ENCODE measurements around the gene ST3GAL3. TPM values are rescaled to one million over a fixed set of nuclear protein-coding genes. Genes with fewer than 3 reads are reported as not detected.

The ST3GAL3 gene
- total RNA-seq, 1 donor from 2014 or later, result 25.1 TPM

DNA sequence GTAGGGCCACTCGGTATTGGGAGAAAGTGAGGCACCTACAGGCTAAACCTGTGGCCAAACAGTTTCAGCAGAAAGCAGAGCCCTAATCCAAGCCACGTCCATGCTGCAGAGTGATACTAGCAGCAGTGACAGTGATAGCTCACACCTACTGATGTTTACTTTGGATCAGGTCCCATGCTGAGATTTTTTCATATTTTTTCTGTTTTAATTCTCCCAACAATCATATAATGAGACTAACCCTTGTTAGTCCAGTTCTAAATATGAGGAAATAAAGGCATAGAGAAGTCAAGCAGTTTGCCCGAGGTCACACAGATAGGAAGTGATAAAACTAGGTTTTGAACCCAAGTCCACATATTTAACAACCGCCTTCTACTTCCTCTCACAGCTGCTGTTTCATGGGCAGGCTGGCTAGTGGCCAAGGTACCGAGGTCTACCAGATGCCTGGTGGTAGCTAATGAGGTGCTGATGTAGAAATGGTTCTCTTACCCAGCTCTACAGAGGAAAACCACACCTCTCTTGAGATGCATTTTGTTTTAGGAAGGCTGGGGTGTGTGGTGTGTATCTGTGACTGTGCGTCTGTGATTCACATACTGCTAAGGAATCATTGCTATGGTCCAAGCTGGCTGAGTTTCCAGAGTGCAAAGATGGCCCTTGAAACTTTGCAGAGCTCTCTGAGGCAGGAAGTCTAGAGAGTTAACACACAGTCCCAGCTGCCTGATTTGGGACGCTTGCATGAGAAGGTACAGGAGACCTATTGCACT, 146.0 kb downstream of the ST3GAL3 start:
- no peaks in the 10 kb centered on the region for H3K36me3 ChIP-seq (ENCODE audit: control insufficient read depth in 3 of 3, insufficient read depth in 3 of 3, low read length in 3 of 3)
- H3K27ac ChIP-seq (ENCODE audit: low read depth, low read length), result no peak overlapping the region
- H3K4me1 ChIP-seq (ENCODE audit: control insufficient read depth in 3 of 3, insufficient read depth in 3 of 3, low read length in 3 of 3), result peaks cover 5 to 10% (median 5%) of the 10 kb centered on the region in 3 donors
- no peak overlapping the region for H3K9ac ChIP-seq (ENCODE audit: low read depth in 1 of 3, low read length in 3 of 3)
- no peak overlapping the region for H3K4me3 ChIP-seq (ENCODE audit: low read length in 3 of 3)
- no peaks in the 10 kb centered on the region for H3K27me3 ChIP-seq (ENCODE audit: control insufficient read depth in 3 of 3, insufficient read depth in 3 of 3, low read length in 3 of 3)
- H3K9me3 ChIP-seq (ENCODE audit: control insufficient read depth in 3 of 3, low read length in 3 of 3), result no peaks in the 10 kb centered on the region

DNA sequence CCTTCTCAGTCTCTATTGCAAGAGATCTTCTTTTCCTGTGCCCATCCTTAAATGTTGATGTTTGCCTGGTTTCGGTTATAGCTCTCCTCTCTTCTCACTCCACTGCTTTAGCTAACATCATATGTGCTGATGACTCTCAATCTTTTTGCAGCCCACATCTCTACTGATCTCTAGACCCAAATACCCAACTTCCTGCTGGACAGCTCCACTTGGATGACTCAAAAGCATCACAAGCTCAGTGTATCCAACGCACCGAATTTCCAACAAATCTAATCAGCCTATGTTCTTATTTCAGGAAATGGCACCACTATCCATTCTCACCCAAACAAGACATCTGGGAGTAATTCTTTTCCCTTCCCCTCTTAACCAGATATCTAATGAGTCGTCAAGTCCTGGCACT, 147.1 kb downstream of the ST3GAL3 start:
- Histone ChIP-seq H3K4me3 (ENCODE audit: low read length in 3 of 3) (no peak overlapping the region), H3K27ac (ENCODE audit: low read depth, low read length) (no peak overlapping the region), H3K36me3 (ENCODE audit: control insufficient read depth in 3 of 3, insufficient read depth in 3 of 3, low read length in 3 of 3) (peaks cover 0 to 3% (median 0%) of the 10 kb centered on the region in 3 donors), H3K4me1 (ENCODE audit: control insufficient read depth in 3 of 3, insufficient read depth in 3 of 3, low read length in 3 of 3) (peaks cover 10 to 19% (median 14%) of the 10 kb centered on the region in 3 donors), H3K27me3 (ENCODE audit: control insufficient read depth in 3 of 3, insufficient read depth in 3 of 3, low read length in 3 of 3) (no peaks in the 10 kb centered on the region), H3K9me3 (ENCODE audit: control insufficient read depth in 3 of 3, low read length in 3 of 3) (no peaks in the 10 kb centered on the region), H3K9ac (ENCODE audit: low read depth in 1 of 3, low read length in 3 of 3) (no peak overlapping the region)

DNA sequence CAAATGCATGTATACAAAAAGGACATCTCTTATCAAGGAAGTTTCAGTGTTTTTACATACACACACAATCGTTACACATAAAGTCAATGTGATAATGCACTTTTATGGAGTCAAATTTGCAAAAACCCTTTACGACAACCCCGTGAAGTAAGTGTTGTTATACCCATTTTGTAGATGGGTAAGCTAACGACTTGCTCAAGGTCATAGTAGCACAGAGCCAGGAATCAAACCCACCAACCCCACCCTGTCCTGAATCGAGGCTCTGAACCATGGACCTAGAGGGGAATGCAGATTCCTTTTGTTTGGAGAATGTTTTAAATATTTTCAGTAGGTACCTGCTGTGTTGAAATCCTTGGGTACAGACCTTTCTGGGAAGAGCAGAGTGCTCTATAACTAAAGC, 148.9 kb downstream of the ST3GAL3 start:
- no peak overlapping the region for H3K4me3 ChIP-seq (ENCODE audit: low read length in 3 of 3)
- H3K27me3 ChIP-seq (ENCODE audit: control insufficient read depth in 3 of 3, insufficient read depth in 3 of 3, low read length in 3 of 3), result no peaks in the 10 kb centered on the region
- peaks cover 0 to 3% (median 2%) of the 10 kb centered on the region in 3 donors for H3K36me3 ChIP-seq (ENCODE audit: control insufficient read depth in 3 of 3, insufficient read depth in 3 of 3, low read length in 3 of 3)
- H3K9ac ChIP-seq (ENCODE audit: low read depth in 1 of 3, low read length in 3 of 3), result no peak overlapping the region
- H3K9me3 ChIP-seq (ENCODE audit: control insufficient read depth in 3 of 3, low read length in 3 of 3), result no peaks in the 10 kb centered on the region
- H3K4me1 ChIP-seq (ENCODE audit: control insufficient read depth in 3 of 3, insufficient read depth in 3 of 3, low read length in 3 of 3), result peaks cover 15 to 35% (median 32%) of the 10 kb centered on the region in 3 donors
- H3K27ac ChIP-seq (ENCODE audit: low read depth, low read length), result no peak overlapping the region

DNA sequence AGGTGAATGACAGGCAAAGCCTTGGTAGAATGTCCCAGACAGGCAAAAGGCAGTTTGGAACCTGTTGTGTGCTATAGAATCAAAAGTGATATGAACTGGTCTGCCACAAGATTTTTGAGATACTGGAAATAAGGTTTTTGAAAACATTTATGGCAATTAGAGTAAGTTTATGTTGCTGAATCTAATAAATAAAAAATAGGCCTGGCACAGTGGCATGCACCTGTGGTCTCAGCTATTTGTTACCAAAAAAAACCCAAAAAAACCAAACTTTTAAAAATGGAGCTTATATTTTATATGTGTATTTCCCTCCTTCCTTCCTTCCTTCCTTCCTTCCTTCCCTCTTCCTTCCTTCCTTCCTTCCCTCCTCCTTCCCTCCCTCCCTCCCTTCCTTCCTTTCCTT, 149.8 kb downstream of the ST3GAL3 start:
- Histone ChIP-seq H3K9me3 (ENCODE audit: control insufficient read depth in 3 of 3, low read length in 3 of 3) (no peaks in the 10 kb centered on the region), H3K9ac (ENCODE audit: low read depth in 1 of 3, low read length in 3 of 3) (no peak overlapping the region), H3K4me3 (ENCODE audit: low read length in 3 of 3) (no peak overlapping the region), H3K27me3 (ENCODE audit: control insufficient read depth in 3 of 3, insufficient read depth in 3 of 3, low read length in 3 of 3) (no peaks in the 10 kb centered on the region), H3K27ac (ENCODE audit: low read depth, low read length) (no peak overlapping the region), H3K4me1 (ENCODE audit: control insufficient read depth in 3 of 3, insufficient read depth in 3 of 3, low read length in 3 of 3) (peaks cover 18 to 43% (median 41%) of the 10 kb centered on the region in 3 donors), H3K36me3 (ENCODE audit: control insufficient read depth in 3 of 3, insufficient read depth in 3 of 3, low read length in 3 of 3) (peaks cover 0 to 3% (median 2%) of the 10 kb centered on the region in 3 donors)

DNA sequence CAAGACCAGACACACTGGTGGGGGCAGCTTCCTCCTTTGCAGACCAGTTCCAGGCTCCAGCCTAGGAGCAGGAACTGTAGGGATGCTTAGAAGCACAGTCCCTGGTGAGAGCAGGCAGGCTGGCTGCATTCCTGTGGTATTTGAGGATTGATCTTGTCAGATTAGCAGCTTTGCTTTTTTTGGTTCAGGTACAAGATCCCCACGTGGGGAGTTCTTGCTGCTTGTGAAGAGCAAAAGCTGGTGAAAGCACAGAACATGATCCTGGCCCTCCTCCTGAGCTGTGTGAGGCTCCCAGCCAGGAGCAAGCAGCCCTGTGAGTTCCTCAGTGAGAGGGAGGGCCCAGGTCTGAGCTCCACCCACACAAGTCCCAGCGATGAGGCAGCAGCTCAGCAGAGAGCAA, 151.0 kb downstream of the ST3GAL3 start:
- H3K4me1 ChIP-seq (ENCODE audit: control insufficient read depth in 3 of 3, insufficient read depth in 3 of 3, low read length in 3 of 3), result peaks cover 22 to 53% (median 52%) of the 10 kb centered on the region in 3 donors
- H3K36me3 ChIP-seq (ENCODE audit: control insufficient read depth in 3 of 3, insufficient read depth in 3 of 3, low read length in 3 of 3), result peaks cover 0 to 3% (median 2%) of the 10 kb centered on the region in 3 donors
- no peak overlapping the region for H3K4me3 ChIP-seq (ENCODE audit: low read length in 3 of 3)
- H3K27ac ChIP-seq (ENCODE audit: low read depth, low read length), result no peak overlapping the region
- peak overlapping the region in 1 of 3 donors; percentile 57 for H3K9ac ChIP-seq (ENCODE audit: low read depth in 1 of 3, low read length in 3 of 3)
- no peaks in the 10 kb centered on the region for H3K9me3 ChIP-seq (ENCODE audit: control insufficient read depth in 3 of 3, low read length in 3 of 3)
- H3K27me3 ChIP-seq (ENCODE audit: control insufficient read depth in 3 of 3, insufficient read depth in 3 of 3, low read length in 3 of 3), result no peaks in the 10 kb centered on the region

DNA sequence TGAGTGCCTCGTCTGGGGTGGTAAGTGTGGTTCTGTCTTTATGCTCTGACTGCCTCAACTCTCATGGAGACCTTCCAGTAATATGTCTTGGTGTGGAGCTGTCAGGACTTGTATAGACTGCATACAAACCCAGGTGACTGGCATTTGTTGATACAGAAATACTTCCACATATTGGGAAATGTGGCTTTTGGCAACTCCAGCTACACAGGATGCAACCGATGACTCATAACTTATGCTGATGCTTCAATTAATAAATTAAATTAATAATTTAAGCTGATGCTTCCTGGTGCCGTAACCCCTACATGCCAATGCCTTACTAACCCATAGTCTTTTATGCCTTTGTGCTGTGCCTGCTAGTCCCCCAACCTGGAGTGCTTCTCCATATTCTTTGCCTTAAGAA, 154.0 kb downstream of the ST3GAL3 start:
- H3K9ac ChIP-seq (ENCODE audit: low read depth in 1 of 3, low read length in 3 of 3), result no peak overlapping the region
- no peaks in the 10 kb centered on the region for H3K27me3 ChIP-seq (ENCODE audit: control insufficient read depth in 3 of 3, insufficient read depth in 3 of 3, low read length in 3 of 3)
- no peaks in the 10 kb centered on the region for H3K9me3 ChIP-seq (ENCODE audit: control insufficient read depth in 3 of 3, low read length in 3 of 3)
- peak overlapping the region; percentile 10 for H3K27ac ChIP-seq (ENCODE audit: low read depth, low read length)
- peaks cover 34 to 77% (median 72%) of the 10 kb centered on the region in 3 donors for H3K4me1 ChIP-seq (ENCODE audit: control insufficient read depth in 3 of 3, insufficient read depth in 3 of 3, low read length in 3 of 3)
- no peak overlapping the region for H3K4me3 ChIP-seq (ENCODE audit: low read length in 3 of 3)
- peaks cover 0 to 3% (median 2%) of the 10 kb centered on the region in 3 donors for H3K36me3 ChIP-seq (ENCODE audit: control insufficient read depth in 3 of 3, insufficient read depth in 3 of 3, low read length in 3 of 3)

DNA sequence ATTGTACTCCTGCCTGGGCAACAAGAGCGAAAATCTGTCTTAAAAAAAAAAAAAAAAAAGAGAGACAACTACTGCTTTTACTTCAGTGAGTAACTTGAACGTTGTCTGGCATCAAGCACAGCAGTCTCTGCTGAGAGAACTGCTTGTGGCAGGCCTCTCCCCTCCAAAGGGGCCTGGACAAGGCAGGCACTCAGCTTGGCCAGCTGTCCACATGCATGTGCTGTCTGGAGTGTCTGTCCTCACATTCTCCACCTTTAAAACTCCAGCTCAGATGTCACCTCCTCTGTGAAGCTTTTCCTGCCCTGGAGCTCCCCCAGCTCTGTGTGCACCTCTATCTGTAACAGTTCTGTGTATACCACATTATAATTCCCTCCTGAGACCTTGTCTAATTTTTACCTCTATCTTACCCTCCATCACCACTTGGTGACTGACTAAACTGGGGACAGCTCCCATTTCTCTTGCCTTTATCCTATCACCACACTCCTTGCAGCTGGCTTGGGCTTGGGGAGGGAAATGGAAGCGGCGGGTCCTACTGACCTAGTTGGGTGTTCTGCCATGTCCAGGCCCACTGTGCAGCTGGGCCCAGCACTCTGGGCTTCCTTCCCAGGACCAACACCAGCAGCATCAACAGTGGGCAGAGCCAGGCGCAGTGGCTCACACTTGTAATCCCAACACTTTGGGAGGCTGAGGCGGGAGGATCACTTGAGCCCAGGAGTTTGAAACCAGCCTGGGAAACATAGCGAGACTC, 154.8 kb downstream of the ST3GAL3 start:
- no peaks in the 10 kb centered on the region for H3K9me3 ChIP-seq (ENCODE audit: control insufficient read depth in 3 of 3, low read length in 3 of 3)
- H3K4me3 ChIP-seq (ENCODE audit: low read length in 3 of 3), result no peak overlapping the region
- H3K27ac ChIP-seq (ENCODE audit: low read depth, low read length), result peak overlapping the region; percentile 10
- no peak overlapping the region for H3K9ac ChIP-seq (ENCODE audit: low read depth in 1 of 3, low read length in 3 of 3)
- no peaks in the 10 kb centered on the region for H3K27me3 ChIP-seq (ENCODE audit: control insufficient read depth in 3 of 3, insufficient read depth in 3 of 3, low read length in 3 of 3)
- H3K4me1 ChIP-seq (ENCODE audit: control insufficient read depth in 3 of 3, insufficient read depth in 3 of 3, low read length in 3 of 3), result peaks cover 34 to 81% (median 74%) of the 10 kb centered on the region in 3 donors
- peaks cover 0 to 3% (median 2%) of the 10 kb centered on the region in 3 donors for H3K36me3 ChIP-seq (ENCODE audit: control insufficient read depth in 3 of 3, insufficient read depth in 3 of 3, low read length in 3 of 3)

DNA sequence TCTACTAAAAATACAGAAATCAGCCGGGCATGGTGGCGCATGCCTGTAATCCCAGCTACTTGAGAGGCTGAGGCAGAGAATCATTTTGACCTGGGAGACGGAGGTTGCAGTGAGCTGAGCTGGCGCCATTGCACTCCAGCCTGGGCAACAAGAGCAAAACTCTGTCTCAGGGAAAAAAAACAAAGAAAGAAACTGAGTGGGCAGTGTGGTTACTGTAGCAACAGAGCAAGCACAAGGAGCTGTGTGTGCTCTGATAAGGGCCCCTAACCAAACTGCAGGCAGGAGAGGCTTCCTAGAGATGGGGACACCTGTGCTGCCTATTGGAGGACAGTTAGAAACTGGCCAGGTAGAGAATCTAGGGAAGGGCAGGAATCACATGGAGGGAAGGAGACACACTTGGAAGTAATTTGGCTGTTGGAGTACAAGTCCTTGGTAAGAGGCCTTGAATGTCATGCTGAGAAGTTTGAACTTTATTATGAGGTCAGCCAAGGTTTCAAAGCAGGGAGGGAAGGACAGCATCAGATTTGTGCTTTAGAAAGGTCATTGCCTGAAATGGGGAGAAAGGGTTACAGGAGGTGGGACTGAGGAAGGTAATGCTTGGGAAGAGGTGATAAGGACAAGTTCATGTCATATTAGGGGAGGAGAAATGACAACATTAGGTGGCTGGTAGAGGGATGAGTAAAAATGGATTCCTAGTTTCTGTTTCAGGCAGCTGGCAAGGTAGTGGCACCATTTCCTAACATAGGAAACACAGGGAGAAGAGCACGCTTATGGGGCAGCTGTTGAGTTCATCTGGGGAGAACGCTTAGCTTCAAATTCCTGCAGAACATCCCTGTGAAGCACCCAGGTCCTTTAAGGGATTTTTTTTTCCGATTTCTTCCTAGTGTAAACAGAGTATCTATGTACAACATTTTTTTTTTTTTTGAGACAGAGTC, 157.0 kb downstream of the ST3GAL3 start:
- Histone ChIP-seq H3K9ac (ENCODE audit: low read depth in 1 of 3, low read length in 3 of 3) (peak overlapping the region in 1 of 3 donors; percentile 1), H3K9me3 (ENCODE audit: control insufficient read depth in 3 of 3, low read length in 3 of 3) (no peaks in the 10 kb centered on the region), H3K36me3 (ENCODE audit: control insufficient read depth in 3 of 3, insufficient read depth in 3 of 3, low read length in 3 of 3) (peaks cover 0 to 2% (median 0%) of the 10 kb centered on the region in 3 donors), H3K4me3 (ENCODE audit: low read length in 3 of 3) (peak overlapping the region in 1 of 3 donors; percentile 1), H3K27me3 (ENCODE audit: control insufficient read depth in 3 of 3, insufficient read depth in 3 of 3, low read length in 3 of 3) (no peaks in the 10 kb centered on the region), H3K4me1 (ENCODE audit: control insufficient read depth in 3 of 3, insufficient read depth in 3 of 3, low read length in 3 of 3) (peaks cover 37 to 87% (median 81%) of the 10 kb centered on the region in 3 donors), H3K27ac (ENCODE audit: low read depth, low read length) (peak overlapping the region; percentile 73)

DNA sequence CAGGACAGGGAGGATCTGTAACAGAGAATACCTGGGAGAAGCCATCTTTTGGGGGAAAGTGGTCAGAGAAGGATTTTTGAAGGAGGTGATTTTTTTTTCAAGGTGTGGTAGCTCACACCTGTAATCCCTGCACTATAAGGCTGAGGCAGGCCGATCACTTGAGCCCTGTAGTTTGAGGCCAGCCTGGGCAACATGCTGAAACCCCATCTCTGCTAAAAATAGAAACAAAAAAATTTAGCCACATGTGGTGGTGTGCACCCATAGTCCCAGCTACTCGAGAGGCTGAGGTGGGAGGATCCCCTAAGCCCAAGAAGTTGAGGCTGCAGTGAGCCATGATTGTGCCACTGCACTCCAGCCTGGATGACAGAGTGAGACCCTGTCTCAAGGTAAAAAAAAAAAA, 158.9 kb downstream of the ST3GAL3 start:
- Histone ChIP-seq H3K4me1 (ENCODE audit: control insufficient read depth in 3 of 3, insufficient read depth in 3 of 3, low read length in 3 of 3) (peaks cover 37 to 86% (median 82%) of the 10 kb centered on the region in 3 donors), H3K27ac (ENCODE audit: low read depth, low read length) (no peak overlapping the region), H3K9ac (ENCODE audit: low read depth in 1 of 3, low read length in 3 of 3) (no peak overlapping the region), H3K9me3 (ENCODE audit: control insufficient read depth in 3 of 3, low read length in 3 of 3) (no peaks in the 10 kb centered on the region), H3K4me3 (ENCODE audit: low read length in 3 of 3) (no peak overlapping the region), H3K27me3 (ENCODE audit: control insufficient read depth in 3 of 3, insufficient read depth in 3 of 3, low read length in 3 of 3) (no peaks in the 10 kb centered on the region), H3K36me3 (ENCODE audit: control insufficient read depth in 3 of 3, insufficient read depth in 3 of 3, low read length in 3 of 3) (no peaks in the 10 kb centered on the region)

Data from skeletal muscle tissue (tissue), 4 donors.